ENCODE results near the gene DNAAF8. TPM values are rescaled to one million over a fixed set of nuclear protein-coding genes. Genes with fewer than 3 reads are reported as not detected.
"Not testable (repeated sequence)": the region's sequence is repeated elsewhere in the genome, so short reads cannot be mapped to it uniquely, and the experiment has no call there.

Gene DNAAF8
- total RNA-seq, 1 donor from 2014 or later, result 0.11 TPM

DNA sequence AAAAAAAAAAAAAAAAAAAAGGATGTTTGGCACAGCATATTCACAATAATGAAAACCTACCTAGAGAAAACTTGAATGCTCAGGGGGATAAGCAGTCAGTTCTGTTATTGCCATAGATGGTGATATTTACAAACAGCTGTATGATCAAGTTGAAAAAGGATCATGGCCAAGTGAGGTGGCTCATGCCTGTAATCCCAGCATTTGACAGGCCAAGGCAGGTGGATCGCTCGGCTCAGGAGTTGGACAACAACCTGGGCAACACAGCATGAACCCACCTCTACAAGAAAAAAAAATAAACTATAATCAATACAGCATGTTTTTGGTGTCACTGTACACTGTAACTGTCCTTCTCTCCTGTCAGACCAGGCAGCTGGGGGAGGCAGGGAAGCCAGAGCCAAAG lies 19.3 kb upstream of the DNAAF8 start:
- intact Hi-C loops (cut with micrococcal nuclease), result no loop called here

DNA sequence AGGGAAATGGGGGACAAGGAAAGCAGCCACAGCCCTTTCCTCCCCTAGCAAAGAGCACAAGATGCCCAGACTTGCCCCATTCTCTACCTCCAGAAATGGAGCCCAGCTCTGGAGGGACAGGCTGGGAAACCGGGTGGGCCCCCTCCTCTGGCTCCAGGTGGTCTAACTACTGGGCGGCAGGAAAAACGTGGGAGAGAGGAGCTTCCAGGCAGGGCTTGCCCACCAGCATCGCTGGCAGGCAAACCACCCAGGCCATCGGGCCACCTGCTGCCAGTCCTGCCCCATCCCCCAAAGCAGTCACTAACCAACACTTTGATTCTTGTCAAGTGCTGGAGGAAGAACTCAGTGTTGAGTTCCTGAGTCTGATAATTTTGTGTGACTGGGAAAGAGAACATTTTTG lies 15.9 kb upstream of the DNAAF8 start:
- intact Hi-C loops (cut with micrococcal nuclease), result no loop called here

DNA sequence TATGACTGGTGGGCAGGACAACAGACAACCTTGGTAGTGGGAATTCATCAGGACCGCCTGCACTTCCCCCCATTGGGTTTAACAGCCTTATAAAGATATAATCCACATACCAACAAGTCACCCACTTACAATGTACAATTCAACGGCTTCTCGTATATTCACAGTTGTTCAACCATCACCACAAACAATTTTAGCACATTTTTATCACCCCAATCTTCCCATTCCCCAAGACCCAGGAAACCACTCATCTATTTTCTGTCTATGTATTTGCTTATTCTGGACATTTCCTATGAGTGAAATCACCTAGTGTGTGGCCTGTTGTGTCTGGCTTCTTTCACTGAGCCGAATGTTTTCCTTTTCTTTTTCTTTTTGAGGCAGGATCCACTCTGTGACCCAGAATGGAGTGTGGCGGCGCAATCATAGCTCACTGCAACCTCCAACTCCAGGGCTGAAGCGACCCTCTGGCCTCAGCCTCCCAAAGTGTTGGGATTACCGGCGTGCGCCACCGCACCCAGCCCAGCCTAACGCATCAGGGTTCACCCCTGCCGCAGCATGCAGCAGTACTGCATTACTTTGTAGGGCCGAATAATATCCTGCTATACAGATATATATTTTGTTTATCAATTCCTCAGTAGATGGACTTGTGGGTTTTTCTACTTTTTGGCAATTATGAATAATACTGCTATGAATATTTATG lies 11.1 kb upstream of the DNAAF8 start:
- intact Hi-C loops (cut with micrococcal nuclease), result no loop called here

DNA sequence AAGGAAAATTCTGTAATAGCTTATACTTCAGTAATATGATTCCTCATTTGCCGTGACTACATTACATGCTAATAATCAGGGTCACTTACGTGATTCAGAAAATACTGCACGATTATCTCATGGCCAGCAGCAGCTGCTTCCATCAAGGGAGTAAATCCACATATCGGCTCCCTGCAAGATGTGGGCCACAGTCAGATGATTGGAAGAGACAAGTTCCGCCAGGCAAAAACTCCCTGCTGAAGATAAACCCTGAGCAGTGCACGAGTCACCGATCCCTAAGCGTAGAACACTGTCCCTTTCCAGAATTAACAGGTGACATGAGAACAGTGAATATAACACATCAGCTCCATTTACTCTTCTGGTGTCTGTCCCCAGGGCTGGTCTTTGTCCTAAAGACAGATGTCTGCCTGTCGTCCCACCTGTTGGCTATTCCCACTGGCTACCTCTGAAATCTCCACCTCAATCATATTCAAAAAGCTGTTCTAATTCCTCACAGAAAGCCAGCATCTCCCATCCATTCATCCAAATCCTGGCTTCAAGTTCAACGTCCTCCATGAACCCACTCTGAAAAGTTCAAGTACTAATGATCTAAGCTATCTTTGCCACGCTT lies 9.6 kb upstream of the DNAAF8 start:
- intact Hi-C loops (cut with micrococcal nuclease), result no loop called here

- intact Hi-C loops (cut with micrococcal nuclease), result no loop called here
Measured at GRCh38 chr16:4726616-4727015, 7.7 kb upstream of the DNAAF8 start.

- intact Hi-C loops (cut with micrococcal nuclease), result no loop called here
Measured at GRCh38 chr16:4728676-4729075, 5.7 kb upstream of the DNAAF8 start.

DNA sequence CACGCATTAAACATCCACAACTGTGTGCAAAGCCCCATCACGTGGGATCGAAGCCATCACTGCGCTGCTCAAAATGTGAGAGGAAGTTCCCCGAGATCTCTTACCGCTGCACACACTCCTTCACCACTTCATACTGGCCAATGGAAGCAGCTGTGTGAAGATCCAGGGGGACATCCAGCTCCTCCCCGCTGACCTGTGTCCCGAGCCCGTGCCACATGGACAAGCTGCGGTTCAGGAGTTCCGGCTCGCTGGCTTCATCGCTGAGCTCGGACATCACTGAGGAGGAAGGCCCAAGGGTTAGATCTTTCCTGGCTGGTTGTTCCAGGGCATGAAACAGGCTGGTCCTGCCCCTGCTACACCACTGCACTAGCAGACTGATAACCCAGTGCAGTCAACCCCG lies 4.5 kb upstream of the DNAAF8 start:
- intact Hi-C loops (cut with micrococcal nuclease), result no loop called here

- intact Hi-C loops (cut with micrococcal nuclease), result no loop called here
Measured at GRCh38 chr16:4733211-4733742, 1.1 kb upstream of the DNAAF8 start.

- intact Hi-C loops (cut with micrococcal nuclease), result loop anchor here (1.0 to 2.0 kb wide), 7 partner anchors 35 to 225 kb away; partner anchors contain the start of genes GLYR1, MGRN1, NUDT16L1 and ROGDI
Measured at GRCh38 chr16:4733747-4734062, 632 bp upstream of the DNAAF8 start.

DNA sequence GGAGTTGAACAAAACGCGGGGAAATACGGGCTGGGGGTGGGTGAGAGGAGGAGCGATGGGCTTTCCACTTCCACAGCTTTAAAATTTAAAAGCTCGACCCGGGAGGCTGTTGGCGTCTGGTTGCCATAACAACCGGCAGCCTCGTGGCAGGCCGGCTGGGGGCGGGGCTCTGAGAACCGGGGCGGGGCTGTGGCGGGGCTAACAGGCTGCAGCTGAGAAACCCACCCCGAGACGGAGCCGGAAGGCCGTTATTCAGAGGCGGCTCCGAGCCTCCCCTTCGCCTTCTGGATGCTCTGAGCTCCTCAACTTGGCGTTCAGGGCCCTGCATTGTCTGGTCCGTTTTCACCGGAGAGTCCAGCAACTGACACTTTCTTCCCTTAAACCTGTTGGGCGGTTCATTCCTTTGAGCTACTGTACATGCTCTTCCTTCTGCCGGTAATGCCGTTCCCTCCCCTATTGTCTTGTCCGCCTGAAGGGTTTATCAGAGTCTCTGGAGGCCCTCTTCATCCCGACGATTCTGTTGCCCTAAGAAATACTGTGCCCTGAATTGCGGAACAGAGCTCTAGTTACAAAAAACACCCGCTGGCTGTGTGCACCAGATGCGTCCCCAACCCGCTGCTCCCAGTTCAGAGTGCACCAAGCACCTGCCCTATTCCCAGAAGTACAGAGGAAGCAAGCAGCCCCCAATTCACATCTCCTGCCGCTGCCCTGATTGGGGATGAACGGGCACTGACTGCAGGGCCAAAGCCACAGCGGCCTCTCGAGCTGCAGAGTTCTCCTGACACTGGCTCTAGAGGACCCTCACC lies 596 bp downstream of the DNAAF8 start:
- intact Hi-C loops (cut with micrococcal nuclease), result loop anchor here (1.0 to 2.0 kb wide), 7 partner anchors 33 to 223 kb away; partner anchors contain the start of genes GLYR1, MGRN1, NUDT16L1 and ROGDI

GRCh38 chr16:4736546-4736945 lies 2.2 kb downstream of the DNAAF8 start:
- intact Hi-C loops (cut with micrococcal nuclease), result no loop called here

- intact Hi-C loops (cut with micrococcal nuclease), result no loop called here
Measured at GRCh38 chr16:4737545-4737944, 3.2 kb downstream of the DNAAF8 start.

- intact Hi-C loops (cut with micrococcal nuclease), result not testable (repeated sequence)
Measured at GRCh38 chr16:4738370-4738769, 4.0 kb downstream of the DNAAF8 start.

GRCh38 chr16:4743226-4743878 lies 9.0 kb downstream of the DNAAF8 start:
- intact Hi-C loops (cut with micrococcal nuclease), result no loop called here

GRCh38 chr16:4744555-4745273 lies 10.4 kb downstream of the DNAAF8 start:
- intact Hi-C loops (cut with micrococcal nuclease), result no loop called here

GRCh38 chr16:4745274-4745569 lies 10.9 kb downstream of the DNAAF8 start:
- intact Hi-C loops (cut with micrococcal nuclease), result no loop called here

GRCh38 chr16:4746215-4746614 lies 11.9 kb downstream of the DNAAF8 start:
- intact Hi-C loops (cut with micrococcal nuclease), result no loop called here

GRCh38 chr16:4746991-4747574 lies 12.7 kb downstream of the DNAAF8 start:
- intact Hi-C loops (cut with micrococcal nuclease), result no loop called here

DNA sequence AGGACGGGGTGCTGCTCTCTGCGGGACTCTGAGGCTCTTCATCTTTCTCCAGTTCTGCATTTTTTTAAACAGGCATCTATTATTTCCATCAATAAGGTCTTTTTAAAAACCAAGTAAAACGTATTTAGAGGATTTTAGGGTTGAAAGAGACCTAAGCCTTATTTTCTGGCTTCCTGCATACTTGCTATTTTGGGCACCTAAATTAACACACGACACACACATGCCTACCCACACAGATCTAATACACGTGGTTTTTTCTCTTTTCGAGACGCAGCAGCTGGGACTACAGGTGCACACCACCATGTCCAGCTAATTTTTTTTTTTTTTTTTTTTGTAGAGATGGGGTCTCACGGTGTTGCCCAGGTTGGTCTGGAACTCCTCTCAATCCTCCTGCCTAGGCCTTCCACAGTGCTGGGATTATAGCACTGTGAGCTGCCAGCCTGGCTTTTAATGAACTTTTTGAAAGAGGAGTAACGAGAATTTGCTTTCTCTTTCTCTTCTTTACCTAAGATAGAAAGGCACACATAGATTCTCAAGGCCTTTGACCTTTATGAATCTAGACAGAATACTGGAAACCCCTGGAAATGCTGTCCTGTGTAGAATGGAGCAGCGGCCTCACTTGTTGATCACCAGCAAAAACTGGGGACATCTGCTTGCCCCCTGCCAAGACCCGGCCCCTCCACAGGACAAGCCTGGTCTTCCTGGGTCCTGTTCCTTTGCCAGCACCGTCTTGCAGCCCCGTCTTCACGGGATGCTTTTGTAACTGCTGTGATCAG lies 13.8 kb downstream of the DNAAF8 start:
- intact Hi-C loops (cut with micrococcal nuclease), result no loop called here
